Activated B cell treated with CpG ODN at 0.5 μM for 24 hours (primary cell): Measurements from ENCODE around the gene RCSD1. TPM values are rescaled to one million over a fixed set of nuclear protein-coding genes. Genes with fewer than 3 reads are reported as not detected.
"Not testable (repeated sequence)": the region's sequence is repeated elsewhere in the genome, so short reads cannot be mapped to it uniquely, and the experiment has no call there.

Experiments
- ATAC-seq: fragments of 200-7000 bp; cut with Tn5 transposase; one replicate; pipeline ENCODE4 v1.10.0; 2021; ENCODE audit warnings: low read depth, mild to moderate bottlenecking, moderate library complexity
- CTCF ChIA-PET: fragments of 350-600 bp; sonication (Branson Sonifier 250); formaldehyde crosslinking; loops from one replicate; lab custom pipeline; 2021; ENCODE audit warnings: antibody characterized with exemption; lab: Charles Lee
- POLR2A ChIA-PET: fragments of 350-600 bp; sonication (Branson Sonifier 250); formaldehyde crosslinking; loops from one replicate; lab custom pipeline; 2021; ENCODE audit warnings: antibody characterized with exemption; lab: Charles Lee
- DNase-seq: peaks from one replicate; pipeline ENCODE4 v3.0.0; 2022
- H3K27ac Mint-ChIP-seq: one replicate; pipeline ENCODE4 v1.8.0; 2020; ENCODE audit warnings: mixed read lengths
- H3K27me3 Mint-ChIP-seq: one replicate; pipeline ENCODE4 v1.8.0; 2021; ENCODE audit warnings: mixed read lengths
- H3K36me3 Mint-ChIP-seq: one replicate; pipeline ENCODE4 v1.8.0; 2021; ENCODE audit warnings: low read depth, mixed read lengths
- H3K4me1 Mint-ChIP-seq: one replicate; pipeline ENCODE4 v1.8.0; 2021; ENCODE audit warnings: mixed read lengths
- H3K4me3 Mint-ChIP-seq: one replicate; pipeline ENCODE4 v1.8.0; 2020; ENCODE audit warnings: mild to moderate bottlenecking, mixed read lengths
- H3K9me3 Mint-ChIP-seq: one replicate; pipeline ENCODE4 v1.8.0; 2020; ENCODE audit warnings: mixed read lengths
- intact Hi-C: fragments of 100-400 bp; cut with micrococcal nuclease; formaldehyde crosslinking; loops from one replicate; pipeline ENCODE4 v1.15.1; 2024
- total RNA-seq: library from RNA; stranded (reverse); gene quantifications from 2 replicates; pipeline ENCODE4 v1.2.3, GENCODE V29; 2022
- TF ChIP-seq, protein P1 (sequence below): fragments of 200-600 bp; IDR thresholded peaks from one replicate; pipeline ENCODE4 v1.8.0; 2022; ENCODE audit warnings: antibody characterized with exemption, mild to moderate bottlenecking

Gene RCSD1
- total RNA-seq, 1 donor from 2014 or later, result 185 TPM

DNA sequence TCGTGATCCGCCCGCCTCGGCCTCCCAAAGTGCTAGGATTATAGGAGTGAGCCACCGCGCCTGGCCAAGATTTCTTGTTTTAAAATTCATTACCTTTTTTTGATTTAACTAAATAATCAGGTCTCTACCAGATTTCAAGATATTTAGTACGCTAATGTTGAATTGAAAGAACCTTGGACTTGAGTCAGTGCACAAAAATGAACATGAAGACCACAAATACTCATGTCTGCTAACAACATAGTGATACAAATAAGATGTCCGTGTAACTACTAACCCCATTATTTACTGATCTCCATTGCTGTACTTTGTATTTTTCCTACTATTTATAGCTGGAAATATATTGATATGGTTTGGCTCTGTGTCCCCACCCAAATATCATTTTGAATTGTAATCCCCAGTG is 108.1 kb downstream of the RCSD1 start:
- ChIA-PET POLR2A (no interaction called here), CTCF (no interaction called here)
- H3K27me3 Mint-ChIP-seq, result no peaks in the 10 kb centered on the region
- ATAC-seq (no peak), DNase-seq (no peak)
- TF ChIP-seq, protein P1, sequence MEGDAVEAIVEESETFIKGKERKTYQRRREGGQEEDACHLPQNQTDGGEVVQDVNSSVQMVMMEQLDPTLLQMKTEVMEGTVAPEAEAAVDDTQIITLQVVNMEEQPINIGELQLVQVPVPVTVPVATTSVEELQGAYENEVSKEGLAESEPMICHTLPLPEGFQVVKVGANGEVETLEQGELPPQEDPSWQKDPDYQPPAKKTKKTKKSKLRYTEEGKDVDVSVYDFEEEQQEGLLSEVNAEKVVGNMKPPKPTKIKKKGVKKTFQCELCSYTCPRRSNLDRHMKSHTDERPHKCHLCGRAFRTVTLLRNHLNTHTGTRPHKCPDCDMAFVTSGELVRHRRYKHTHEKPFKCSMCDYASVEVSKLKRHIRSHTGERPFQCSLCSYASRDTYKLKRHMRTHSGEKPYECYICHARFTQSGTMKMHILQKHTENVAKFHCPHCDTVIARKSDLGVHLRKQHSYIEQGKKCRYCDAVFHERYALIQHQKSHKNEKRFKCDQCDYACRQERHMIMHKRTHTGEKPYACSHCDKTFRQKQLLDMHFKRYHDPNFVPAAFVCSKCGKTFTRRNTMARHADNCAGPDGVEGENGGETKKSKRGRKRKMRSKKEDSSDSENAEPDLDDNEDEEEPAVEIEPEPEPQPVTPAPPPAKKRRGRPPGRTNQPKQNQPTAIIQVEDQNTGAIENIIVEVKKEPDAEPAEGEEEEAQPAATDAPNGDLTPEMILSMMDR, result no peak
- H3K36me3 Mint-ChIP-seq, result peaks cover 5% of the 10 kb centered on the region
- H3K4me1 Mint-ChIP-seq, result peaks cover 16% of the 10 kb centered on the region
- intact Hi-C loops, result no loop called here
- no peak overlapping the region for H3K27ac Mint-ChIP-seq
- H3K9me3 Mint-ChIP-seq, result no peaks in the 10 kb centered on the region
- no peak overlapping the region for H3K4me3 Mint-ChIP-seq

DNA sequence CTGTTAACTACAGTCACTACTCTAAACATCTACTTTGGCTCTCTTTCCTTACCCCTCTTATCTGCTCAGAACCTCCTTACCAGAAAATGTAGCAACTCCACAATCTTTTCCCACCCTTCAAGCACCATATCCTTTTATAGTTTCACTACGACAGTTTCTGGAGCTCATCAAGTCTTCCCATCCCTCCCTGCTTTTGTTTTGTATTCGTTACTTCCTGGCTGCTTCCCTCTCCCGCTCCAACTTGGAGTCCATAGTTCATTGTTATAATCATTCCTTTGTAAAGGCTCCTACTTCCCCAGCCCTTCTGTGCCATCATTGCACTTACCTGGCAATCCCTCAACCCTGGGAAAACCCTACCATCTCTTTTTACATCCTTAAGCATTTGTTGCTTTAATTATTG is 109.7 kb downstream of the RCSD1 start:
- Mint-ChIP-seq H3K27me3 (no peaks in the 10 kb centered on the region), H3K4me1 (peaks cover 26% of the 10 kb centered on the region), H3K9me3 (no peaks in the 10 kb centered on the region), H3K36me3 (peaks cover 4% of the 10 kb centered on the region), H3K27ac (peak overlapping the region; percentile 19), H3K4me3 (no peak overlapping the region)
- ChIA-PET POLR2A (interaction anchor here (0.7 kb wide), 2 partner anchors 9 to 13 kb away, joined by 4 to 7 read pairs; no protein-coding TSS in a partner anchor), CTCF (no interaction called here)
- TF ChIP-seq, protein P1, result no peak
- intact Hi-C loops, result loop anchor here (1.0 kb wide), 1 partner anchor 9 kb away; no protein-coding TSS in a partner anchor
- DNase-seq, result no peak
- ATAC-seq, result no peak

DNA sequence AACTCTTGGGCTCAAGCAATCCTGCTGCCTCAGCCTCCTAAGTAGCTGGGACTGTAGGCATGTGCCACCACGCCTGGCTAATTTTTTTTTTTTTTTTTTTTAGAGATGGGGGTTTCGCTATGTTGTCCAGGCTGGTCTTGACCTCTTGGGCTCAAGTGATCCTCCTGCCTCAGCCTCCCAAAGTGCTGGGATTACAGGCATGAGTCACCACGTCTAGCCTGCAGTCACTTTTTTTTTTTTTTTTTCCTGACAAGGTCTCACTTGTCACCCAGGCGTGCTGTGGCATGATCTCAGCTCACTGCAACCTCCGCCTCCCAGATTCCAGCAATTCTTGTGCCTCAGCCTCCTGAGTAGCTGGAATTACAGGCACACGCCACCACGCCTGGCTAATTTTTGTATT is 111.1 kb downstream of the RCSD1 start:
- H3K36me3 Mint-ChIP-seq, DNase-seq, intact Hi-C loops, H3K27ac Mint-ChIP-seq, H3K27me3 Mint-ChIP-seq, H3K4me3 Mint-ChIP-seq, ATAC-seq, H3K9me3 Mint-ChIP-seq: not testable (repeated sequence)
- peaks cover 32% of the 10 kb centered on the region for H3K4me1 Mint-ChIP-seq
- ChIA-PET CTCF (interaction anchor here (0.7 kb wide), 1 partner anchor 202 kb away, joined by 3 read pairs; no protein-coding TSS in a partner anchor), POLR2A (interaction anchor here (0.7 kb wide), 1 partner anchor 304 kb away, joined by 3 read pairs; no protein-coding TSS in a partner anchor)

DNA sequence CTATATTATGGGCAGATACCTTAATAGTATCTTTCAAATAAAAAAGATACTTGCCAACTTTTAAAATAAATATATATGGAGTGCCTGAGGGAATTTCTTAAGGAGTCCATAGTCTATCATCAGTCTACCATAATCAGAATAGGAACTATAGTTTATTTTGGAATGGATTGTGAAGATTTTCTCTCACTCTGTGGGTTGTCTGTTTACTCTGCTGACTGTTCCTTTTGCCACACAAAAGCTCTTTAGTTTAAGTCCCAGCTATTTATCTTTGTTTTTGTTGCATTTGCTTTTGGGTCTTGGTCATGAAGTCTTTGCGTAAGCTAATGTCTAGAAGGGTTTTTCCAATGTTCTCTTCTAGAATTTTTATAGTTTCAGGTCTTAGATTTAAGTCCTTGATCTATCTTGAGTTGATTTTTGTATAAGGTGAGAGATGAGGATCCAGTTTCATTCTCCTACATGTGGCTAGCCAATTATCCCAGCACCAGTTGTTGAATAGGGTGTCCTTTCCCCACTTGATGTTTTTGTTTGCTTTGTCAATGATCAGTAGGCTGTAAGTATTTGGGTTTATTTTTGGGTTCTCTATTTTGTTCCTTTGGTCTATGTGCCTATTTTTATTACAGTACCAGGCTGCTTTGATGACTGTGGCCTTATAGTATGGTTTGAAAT is 112.5 kb downstream of the RCSD1 start:
- H3K4me3 Mint-ChIP-seq, CTCF ChIA-PET, H3K36me3 Mint-ChIP-seq, H3K27me3 Mint-ChIP-seq, ATAC-seq, DNase-seq, H3K9me3 Mint-ChIP-seq, intact Hi-C loops: not testable (repeated sequence)
- peaks cover 46% of the 10 kb centered on the region for H3K4me1 Mint-ChIP-seq
- H3K27ac Mint-ChIP-seq, result peak overlapping the region; percentile 19
- POLR2A ChIA-PET, result interaction anchor here (0.9 kb wide), 1 partner anchor 29 kb away, joined by 3 read pairs; no protein-coding TSS in a partner anchor

DNA sequence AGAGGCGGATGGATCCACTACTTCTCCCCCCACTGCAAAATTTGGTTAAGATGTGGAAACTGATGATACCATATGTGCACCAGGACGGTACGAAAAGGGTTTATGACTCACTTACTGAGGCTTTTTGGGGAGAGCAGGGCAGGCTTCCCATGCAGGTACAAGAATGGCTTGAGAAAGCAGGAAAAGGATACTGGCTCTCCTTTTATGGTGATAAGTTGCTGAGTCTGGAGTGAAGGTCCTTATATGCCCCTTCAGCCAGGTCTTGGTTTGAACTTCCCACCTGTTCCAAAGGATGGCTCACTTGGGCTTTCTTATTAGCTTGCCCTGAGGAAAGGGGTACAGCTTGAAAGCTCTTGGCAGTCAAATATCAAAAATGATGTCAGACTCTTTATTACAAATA is 114.9 kb downstream of the RCSD1 start:
- CTCF ChIA-PET, result interaction anchor here (1.0 kb wide), 1 partner anchor 30 kb away, joined by 3 read pairs; no protein-coding TSS in a partner anchor
- peaks cover 66% of the 10 kb centered on the region for H3K4me1 Mint-ChIP-seq
- no peak for ATAC-seq

More for the DNA sequence above, 114.9 kb downstream of the RCSD1 start:
- Mint-ChIP-seq H3K9me3 (no peaks in the 10 kb centered on the region), H3K36me3 (no peaks in the 10 kb centered on the region), H3K27ac (no peak overlapping the region), H3K27me3 (no peaks in the 10 kb centered on the region), H3K4me3 (no peak overlapping the region)
- TF ChIP-seq, protein P1, result no peak
- intact Hi-C loops, result no loop called here
- POLR2A ChIA-PET, result no interaction called here
- no peak for DNase-seq
